Right kidney (tissue), 1 donor: Measurements from ENCODE around the gene MAGI3.
"Not testable (repeated sequence)": the region's sequence is repeated elsewhere in the genome, so short reads cannot be mapped to it uniquely, and the experiment has no call there.

ENCODE experiments used
- DNase-seq: peaks from one replicate; pipeline ENCODE4 v3.0.0-alpha.2; 2016

Gene MAGI3

DNA sequence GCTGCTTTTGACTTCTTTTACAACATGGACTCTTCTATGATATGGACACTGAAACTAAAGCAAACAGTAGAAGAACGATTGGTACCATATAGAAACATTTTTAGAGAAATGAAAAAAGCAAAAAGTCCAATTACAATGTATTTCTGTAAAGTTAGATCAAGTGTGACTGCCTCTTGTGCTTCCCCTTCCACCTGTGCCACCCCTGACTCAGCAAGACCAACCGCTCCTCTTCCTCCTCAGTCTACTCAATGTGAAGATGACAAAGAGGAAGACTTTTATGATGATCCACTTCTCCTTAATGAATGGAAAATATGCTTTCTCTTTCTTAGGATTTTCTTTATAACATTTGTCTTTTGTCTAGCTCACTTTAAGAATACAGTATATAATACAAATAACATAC is 302.0 kb downstream of the MAGI3 start:
- DNase-seq, result no peak

DNA sequence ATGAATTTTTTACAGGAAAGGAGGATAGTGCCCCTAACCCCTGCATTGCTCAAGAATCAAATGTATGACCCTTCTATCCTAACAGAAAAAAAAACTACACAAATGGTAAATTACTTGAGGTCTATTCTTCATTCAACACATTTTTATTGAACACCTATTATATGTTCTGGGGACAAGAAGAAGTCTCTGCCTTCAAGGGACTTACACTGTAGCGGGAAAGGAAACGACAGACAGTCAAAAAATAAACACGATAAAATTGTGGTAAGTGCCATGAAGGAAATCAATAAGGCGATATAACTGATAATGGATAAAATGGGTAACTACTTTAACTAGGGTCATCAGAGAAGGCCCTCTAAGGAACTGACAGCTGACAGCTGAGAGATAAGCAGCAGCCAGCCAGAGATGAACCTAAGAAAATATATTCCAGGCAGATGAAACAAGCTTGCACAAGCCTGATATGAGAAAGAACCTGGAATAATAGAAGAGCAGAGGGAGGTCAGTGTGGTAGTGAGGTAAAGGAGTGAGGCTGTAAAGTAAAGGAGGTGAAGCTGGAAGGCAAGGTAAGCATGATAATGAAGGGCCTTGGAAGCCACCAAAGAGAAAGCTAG is 302.6 kb downstream of the MAGI3 start:
- no peak for DNase-seq

DNA sequence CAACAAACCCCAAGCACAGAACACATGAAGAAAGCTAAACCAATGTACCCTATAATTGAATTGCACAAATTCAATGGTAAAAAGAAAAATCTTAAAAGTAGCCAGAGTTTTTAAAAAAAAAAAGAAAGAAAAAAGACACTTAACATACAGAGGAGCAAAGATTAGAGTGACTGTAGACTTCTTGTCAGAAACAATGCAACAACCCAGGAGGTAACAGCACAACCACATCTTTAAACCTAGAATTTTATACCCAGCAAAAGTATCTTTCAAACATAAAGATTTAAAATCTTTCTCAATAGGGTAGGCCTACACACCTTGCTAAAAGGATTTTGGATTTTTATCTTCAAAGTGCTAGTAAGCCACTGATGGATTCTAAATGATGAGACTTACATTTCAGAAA is 304.6 kb downstream of the MAGI3 start:
- no peak for DNase-seq

DNA sequence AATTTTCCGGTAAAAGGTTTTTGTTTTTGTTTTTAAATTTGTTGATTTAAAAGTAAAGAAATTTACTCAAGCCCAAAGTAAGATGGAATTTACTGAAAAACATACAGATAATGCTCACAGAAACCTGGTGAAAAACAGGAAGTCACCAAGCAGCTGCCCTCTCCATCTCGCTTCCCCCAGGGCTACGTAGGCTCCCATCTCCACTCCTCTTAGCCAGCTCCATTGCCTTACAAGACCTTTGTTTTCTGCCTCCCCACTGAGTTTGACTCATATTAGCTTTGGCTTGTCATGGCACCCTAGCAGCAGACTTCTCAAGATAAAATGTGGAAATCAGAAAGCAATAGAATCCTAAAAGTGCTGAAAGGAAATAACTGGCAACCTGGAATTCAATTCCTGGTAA is 311.1 kb downstream of the MAGI3 start:
- no peak for DNase-seq

DNA sequence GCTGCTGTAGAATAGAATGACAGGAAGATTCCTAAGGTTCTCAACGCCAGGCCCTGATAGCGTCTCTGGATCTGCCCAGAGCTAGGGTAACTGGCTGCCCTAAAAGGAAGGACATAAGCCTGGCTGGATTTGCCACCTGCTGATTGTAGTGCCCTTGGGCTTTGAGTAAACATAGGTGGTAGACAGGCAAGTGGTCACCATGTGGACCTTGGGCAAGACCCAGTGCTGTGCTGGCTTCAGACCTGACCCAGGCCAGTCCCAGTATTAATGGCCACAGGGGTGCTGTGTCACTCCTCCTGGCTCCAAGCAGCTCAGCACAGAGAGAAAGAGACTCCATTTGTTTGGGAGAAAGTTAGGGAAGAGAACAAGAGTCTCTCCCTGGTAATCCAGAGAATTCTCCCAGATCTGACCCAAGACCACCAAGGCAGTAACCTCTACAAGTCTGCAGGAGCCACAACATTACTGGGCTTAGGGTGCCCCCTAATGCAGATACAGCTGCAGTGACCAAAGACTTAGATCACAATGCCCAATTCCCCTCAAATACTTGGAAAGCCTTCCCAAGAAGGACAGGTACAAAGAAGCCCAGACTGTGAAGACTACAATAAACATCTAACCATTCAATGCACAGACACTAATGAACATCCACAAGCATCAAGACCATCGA is 324.4 kb downstream of the MAGI3 start:
- DNase-seq, result no peak

DNA sequence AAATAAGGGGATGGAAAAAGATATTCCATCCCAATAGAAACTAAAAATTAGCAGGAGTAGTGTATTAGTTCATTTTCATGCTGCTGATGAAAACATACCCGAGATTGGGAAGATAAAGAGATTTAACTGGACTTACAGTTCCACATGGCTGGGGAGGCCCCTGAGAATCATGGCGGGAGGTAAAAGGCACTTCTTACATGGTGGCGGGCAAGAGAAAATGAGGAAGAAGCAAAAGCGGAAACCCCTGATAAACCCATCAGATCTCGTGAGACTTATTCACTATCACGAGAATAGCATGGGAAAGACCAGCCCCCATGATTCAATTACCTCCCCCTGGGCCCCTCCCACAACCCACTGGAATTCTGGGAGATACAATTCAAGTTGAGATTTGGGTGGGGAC is 327.2 kb downstream of the MAGI3 start:
- not testable (repeated sequence) for DNase-seq

DNA sequence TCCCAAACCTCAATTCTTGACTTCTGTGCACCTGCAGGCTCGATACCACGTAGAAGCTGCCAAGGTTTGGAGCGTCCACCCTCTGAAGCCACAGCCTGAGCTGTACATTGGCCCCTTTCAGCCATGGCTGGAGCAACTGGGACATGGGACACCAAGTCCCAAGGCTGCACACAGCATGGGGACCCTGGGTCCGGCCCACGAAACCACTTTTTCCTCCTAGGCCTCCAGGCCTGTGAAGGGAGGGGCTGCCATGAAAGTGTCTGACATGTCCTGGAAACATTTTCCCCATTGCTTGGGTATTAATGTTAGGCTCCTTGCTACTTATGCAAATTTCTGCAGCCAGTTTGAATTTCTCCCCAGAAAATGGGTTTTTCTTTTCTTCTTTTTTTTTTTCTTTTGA is 328.3 kb downstream of the MAGI3 start:
- DNase-seq, result not testable (repeated sequence)

DNA sequence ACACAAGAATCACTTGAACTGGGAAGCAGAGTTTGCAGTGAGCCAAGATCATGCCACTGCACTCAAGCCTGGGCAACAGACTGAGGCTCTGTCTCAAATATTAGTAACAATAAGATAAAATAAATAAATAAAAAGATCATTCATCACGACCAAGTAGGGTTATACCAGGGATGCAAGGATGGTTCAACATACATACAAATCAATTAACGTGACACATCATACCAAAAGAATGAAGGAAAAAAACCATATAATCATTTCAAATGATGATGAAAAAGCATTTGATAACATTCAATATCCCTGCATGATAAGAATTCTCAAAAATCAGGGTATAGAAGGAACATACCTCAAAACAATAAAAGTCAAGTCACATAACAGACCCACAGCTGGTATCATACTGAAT is 330.7 kb downstream of the MAGI3 start:
- no peak for DNase-seq

DNA sequence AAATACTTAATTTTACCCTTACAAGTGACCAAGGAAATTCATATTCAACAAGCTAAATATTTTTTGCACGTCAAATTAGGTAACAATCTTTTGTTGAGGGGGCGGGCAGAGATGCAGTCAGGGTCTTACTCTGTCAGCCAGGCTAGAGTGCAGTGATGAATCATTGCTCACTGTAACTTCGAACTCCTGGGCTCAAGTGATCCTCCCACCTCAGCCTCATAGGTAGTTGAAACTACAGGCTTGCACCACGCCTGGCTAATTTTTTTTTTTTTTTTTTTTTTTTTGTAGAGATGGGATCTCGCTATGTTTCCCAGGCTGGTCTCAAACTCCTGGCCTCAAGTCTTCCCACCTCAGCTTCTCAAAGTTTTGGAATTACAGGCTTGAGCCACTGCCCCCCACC is 342.5 kb downstream of the MAGI3 start:
- DNase-seq, result no peak

DNA sequence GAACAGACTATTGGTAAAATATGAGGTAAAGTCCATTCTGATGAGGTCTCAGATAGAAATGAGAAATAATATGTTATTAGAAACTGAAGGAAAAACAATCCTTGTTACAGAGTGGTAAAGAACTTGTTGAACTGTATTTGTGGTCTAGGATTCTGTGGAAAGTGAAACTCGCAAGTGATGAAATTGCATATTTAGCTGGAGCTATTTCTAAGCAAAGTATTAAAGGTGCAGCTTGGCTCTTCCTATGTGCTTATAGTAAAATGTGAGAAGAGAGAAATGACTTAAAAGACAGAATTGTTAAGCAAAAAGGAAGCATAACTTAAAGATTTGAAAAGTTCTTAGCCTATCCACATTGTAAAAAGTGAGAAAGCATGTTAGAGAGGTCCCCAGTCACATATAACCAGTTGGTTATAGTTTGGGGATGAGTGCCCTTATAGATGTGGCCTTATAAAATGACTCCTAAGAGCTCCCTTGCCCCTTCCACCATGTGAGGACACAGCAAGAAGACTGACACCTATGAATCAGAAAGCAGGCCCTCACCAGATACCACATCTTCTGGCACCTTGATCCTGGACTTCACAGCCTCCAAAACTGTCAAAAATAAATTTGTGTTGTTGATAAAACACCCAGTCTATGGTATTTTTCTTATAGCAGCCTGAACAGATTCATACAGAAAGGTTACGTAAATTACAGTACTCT is 344.2 kb downstream of the MAGI3 start:
- DNase-seq, result no peak
